ENCODE results near the gene TCF25. TPM values are rescaled to one million over a fixed set of nuclear protein-coding genes. Genes with fewer than 3 reads are reported as not detected.

Gene TCF25
- total RNA-seq, 1 experiment from 2014 or later, result 155 TPM

DNA sequence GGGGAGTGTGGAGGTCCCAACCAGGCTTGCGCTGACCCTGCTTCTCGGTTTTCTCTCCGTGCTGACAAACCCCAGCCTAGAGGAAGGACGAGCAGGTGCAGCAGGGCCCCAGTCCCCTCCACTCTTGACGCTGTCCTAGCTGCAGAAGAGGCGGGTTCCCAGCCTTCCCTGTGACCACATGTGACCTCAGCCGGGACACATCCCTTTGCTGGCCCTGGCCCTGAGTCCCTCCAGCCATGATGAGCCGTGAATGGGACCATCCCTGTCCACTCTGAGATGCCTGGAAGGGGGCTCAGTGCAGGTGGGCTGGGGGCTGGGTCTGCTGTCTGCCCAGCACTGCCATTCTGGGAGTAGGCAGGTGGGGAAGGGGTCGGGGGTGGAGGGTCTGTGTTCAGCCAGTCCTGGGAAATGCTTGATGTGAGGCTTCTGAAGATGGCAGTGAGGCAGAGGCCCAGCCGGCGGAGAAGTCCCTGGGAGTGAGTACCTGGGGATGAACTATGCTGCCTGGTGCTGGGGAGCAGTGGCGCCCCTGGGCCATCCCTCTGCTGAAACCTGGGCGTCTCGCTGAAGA lies 47.8 kb downstream of the TCF25 start:
- TF ChIP-seq ZBTB21 (CRISPR knock-in tag; IDR thresholded peaks at IDR 0.05; ENCODE audit: borderline replicate concordance) (no peak), ELF4 (CRISPR knock-in tag; IDR thresholded peaks at IDR 0.05; ENCODE audit: low read depth) (no peak), OVOL2 (CRISPR knock-in tag; IDR thresholded peaks at IDR 0.05; ENCODE audit: borderline replicate concordance) (no peak), ZNF423 (CRISPR knock-in tag; IDR thresholded peaks at IDR 0.05) (no peak), MYBL2 (CRISPR knock-in tag; IDR thresholded peaks at IDR 0.05) (no peak)
- TF ChIP-seq, protein P1, sequence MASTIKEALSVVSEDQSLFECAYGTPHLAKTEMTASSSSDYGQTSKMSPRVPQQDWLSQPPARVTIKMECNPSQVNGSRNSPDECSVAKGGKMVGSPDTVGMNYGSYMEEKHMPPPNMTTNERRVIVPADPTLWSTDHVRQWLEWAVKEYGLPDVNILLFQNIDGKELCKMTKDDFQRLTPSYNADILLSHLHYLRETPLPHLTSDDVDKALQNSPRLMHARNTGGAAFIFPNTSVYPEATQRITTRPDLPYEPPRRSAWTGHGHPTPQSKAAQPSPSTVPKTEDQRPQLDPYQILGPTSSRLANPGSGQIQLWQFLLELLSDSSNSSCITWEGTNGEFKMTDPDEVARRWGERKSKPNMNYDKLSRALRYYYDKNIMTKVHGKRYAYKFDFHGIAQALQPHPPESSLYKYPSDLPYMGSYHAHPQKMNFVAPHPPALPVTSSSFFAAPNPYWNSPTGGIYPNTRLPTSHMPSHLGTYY (CRISPR knock-in tag; IDR thresholded peaks at IDR 0.05), result no peak
- TF ChIP-seq, protein P2, sequence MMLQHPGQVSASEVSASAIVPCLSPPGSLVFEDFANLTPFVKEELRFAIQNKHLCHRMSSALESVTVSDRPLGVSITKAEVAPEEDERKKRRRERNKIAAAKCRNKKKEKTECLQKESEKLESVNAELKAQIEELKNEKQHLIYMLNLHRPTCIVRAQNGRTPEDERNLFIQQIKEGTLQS (CRISPR knock-in tag; conservative IDR thresholded peaks at IDR 0.05), result no peak
- TF ChIP-seq, protein P3, sequence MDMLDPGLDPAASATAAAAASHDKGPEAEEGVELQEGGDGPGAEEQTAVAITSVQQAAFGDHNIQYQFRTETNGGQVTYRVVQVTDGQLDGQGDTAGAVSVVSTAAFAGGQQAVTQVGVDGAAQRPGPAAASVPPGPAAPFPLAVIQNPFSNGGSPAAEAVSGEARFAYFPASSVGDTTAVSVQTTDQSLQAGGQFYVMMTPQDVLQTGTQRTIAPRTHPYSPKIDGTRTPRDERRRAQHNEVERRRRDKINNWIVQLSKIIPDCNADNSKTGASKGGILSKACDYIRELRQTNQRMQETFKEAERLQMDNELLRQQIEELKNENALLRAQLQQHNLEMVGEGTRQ (CRISPR knock-in tag; IDR thresholded peaks at IDR 0.05), result peak; percentile 54; the same call in 1 of the 2 replicates
- Mint-ChIP-seq H3K36me3 (no peaks in the 10 kb centered on the region), H3K4me1 (peaks cover 19% of the 10 kb centered on the region), H3K9me3 (no peaks in the 10 kb centered on the region), H3K27ac (no peak overlapping the region), H3K27me3 (ENCODE audit: low read depth) (peaks cover 36% of the 10 kb centered on the region), H3K4me3 (peak overlapping the region; percentile 88)
- ChIA-PET POLR2A (interaction anchor here (2.8 kb wide), 1 partner anchor 11 kb away, joined by 14 read pairs; no protein-coding TSS in a partner anchor), CTCF (interaction anchor here (0.9 to 5.7 kb wide), 5 partner anchors 11 to 364 kb away, joined by 3 to 70 read pairs (median 6); partner anchors contain the start of gene DEF8)
- DNase-seq (ENCODE audit: low spot score) (no peak), ATAC-seq (no peak)

DNA sequence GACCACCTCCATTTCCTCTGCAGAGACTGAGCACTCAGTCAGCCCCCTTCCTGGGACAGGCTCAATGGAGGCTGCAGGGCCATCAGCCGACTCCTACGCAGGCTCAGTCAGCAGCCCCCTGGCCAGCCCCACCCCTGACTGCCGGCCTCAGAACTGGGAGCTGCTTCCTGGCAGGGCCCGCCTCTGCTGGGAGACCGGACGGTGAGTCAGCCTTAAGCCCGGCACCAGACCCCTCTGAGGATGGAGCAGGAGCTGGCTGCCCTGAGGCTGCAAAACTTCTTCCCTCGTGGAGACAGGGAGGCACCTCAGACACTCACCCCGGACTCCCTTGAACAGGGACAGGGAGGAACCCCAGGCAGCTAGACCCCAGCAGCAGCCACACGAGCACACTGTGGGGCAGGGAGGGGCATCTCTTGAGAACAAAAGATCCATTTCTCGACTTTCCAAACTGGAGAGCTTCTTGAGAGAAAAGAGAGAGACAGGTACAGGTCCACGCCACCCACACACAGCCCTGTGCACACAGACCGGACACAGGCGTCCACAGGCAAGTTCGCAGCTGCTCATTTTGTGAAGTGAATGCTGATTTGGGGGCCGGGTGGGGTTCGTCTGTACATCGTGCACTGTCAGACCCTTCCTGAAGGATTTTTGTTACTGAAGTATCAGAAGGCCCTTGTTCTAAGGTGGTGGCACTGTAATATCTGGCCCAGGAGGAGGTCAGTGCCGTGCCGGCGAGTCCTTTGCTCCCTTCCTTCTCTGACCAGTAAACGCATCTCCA lies 48.5 kb downstream of the TCF25 start:
- H3K36me3 Mint-ChIP-seq, result no peaks in the 10 kb centered on the region
- peak overlapping the region; percentile 88 for H3K4me3 Mint-ChIP-seq
- POLR2A ChIA-PET, result interaction anchor here (0.6 to 2.8 kb wide), 4 partner anchors 12 to 29 kb away, joined by 3 to 14 read pairs (median 3); no protein-coding TSS in a partner anchor
- CTCF ChIA-PET, result interaction anchor here (0.6 to 5.7 kb wide), 8 partner anchors 12 to 365 kb away, joined by 3 to 70 read pairs (median 5); partner anchors contain the start of gene DEF8
- H3K4me1 Mint-ChIP-seq, result peaks cover 19% of the 10 kb centered on the region
- no peak for TF ChIP-seq KAT7 (CRISPR knock-in tag; IDR thresholded peaks at IDR 0.05; ENCODE audit: borderline replicate concordance)
- TF ChIP-seq, protein P4, sequence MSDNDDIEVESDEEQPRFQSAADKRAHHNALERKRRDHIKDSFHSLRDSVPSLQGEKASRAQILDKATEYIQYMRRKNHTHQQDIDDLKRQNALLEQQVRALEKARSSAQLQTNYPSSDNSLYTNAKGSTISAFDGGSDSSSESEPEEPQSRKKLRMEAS (CRISPR knock-in tag; IDR thresholded peaks at IDR 0.05), result 0 out of 2 replicates have a peak, but pooled peaks have one; percentile 6
- 0 out of 2 replicates have a peak, but pooled peaks have one; percentile 49 for TF ChIP-seq SP1 (CRISPR knock-in tag; conservative IDR thresholded peaks at IDR 0.05)
- TF ChIP-seq, protein P2 (CRISPR knock-in tag; conservative IDR thresholded peaks at IDR 0.05), result no peak
- TF ChIP-seq ZNF671 (CRISPR knock-in tag; IDR thresholded peaks at IDR 0.05), result no peak
- TF ChIP-seq GABPB1 (CRISPR knock-in tag; IDR thresholded peaks at IDR 0.05), result peak; percentile 65
- DNase-seq (ENCODE audit: low spot score) (peak; percentile 44), ATAC-seq (peak; percentile 0; the same call in 1 of the 2 replicates)
- peaks cover 36% of the 10 kb centered on the region for H3K27me3 Mint-ChIP-seq (ENCODE audit: low read depth)
- H3K27ac Mint-ChIP-seq, result no peak overlapping the region
- no peaks in the 10 kb centered on the region for H3K9me3 Mint-ChIP-seq

DNA sequence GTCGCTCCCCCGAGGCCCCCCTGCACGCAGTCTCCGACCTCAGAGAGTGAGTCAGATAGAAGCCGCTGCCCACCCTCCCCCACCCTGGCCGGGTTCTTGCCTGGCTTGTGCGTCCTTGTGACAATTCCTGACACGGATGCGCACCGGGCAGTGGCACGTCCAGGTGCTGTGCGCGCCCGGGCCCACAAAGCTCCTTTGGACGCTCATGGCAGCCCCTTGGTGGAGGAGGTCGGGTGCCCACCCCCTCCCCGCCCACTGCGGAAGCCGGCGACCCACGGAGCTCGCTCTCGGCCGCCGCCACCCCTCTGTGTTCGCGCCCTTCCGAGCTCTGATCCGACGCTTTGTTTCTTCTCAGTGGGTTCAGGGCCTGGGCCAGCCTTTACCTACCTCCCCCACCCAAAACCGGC lies 49.1 kb downstream of the TCF25 start:
- Mint-ChIP-seq H3K27me3 (ENCODE audit: low read depth) (peaks cover 36% of the 10 kb centered on the region), H3K4me3 (peak overlapping the region; percentile 88), H3K4me1 (peaks cover 19% of the 10 kb centered on the region), H3K27ac (no peak overlapping the region), H3K36me3 (no peaks in the 10 kb centered on the region), H3K9me3 (no peaks in the 10 kb centered on the region)
- TF ChIP-seq, protein P5, sequence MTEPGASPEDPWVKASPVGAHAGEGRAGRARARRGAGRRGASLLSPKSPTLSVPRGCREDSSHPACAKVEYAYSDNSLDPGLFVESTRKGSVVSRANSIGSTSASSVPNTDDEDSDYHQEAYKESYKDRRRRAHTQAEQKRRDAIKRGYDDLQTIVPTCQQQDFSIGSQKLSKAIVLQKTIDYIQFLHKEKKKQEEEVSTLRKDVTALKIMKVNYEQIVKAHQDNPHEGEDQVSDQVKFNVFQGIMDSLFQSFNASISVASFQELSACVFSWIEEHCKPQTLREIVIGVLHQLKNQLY (CRISPR knock-in tag; IDR thresholded peaks at IDR 0.05), result no peak
- ChIA-PET CTCF (interaction anchor here (0.6 to 5.7 kb wide), 12 partner anchors 13 to 365 kb away, joined by 3 to 70 read pairs (median 6); partner anchors contain the start of genes DBNDD1, DEF8 and TCF25), POLR2A (interaction anchor here (0.6 to 2.8 kb wide), 4 partner anchors 12 to 29 kb away, joined by 3 to 14 read pairs (median 3); no protein-coding TSS in a partner anchor)
- DNase-seq (ENCODE audit: low spot score), result peak; percentile 63
- no peak for ATAC-seq
